Renal cortex interstitium (tissue), 11 donors: Measurements from ENCODE around the gene MRPS5. TPM values are rescaled to one million over a fixed set of nuclear protein-coding genes. Genes with fewer than 3 reads are reported as not detected.

ENCODE experiments used
- DNase-seq, 11 donors: peaks; one replicate each; pipeline ENCODE4 v3.0.0-alpha.2; 2013; ENCODE audit warnings: low read depth in 9 of 11, low spot score in 4 of 11; ENCODE audit errors: extremely low read depth in 1 of 11
- polyA plus RNA-seq, 3 donors: library from polyadenylated mRNA; unstranded; fragments of 120-200 nt; gene quantifications; one replicate each; pipeline ENCODE4 v1.2.1, GENCODE V29; 2013; ENCODE audit not compliant: insufficient read length in 3 of 3

The MRPS5 gene
- polyA plus RNA-seq, 3 donors, result 72.5 to 91.8 (median 73.3) TPM

DNA sequence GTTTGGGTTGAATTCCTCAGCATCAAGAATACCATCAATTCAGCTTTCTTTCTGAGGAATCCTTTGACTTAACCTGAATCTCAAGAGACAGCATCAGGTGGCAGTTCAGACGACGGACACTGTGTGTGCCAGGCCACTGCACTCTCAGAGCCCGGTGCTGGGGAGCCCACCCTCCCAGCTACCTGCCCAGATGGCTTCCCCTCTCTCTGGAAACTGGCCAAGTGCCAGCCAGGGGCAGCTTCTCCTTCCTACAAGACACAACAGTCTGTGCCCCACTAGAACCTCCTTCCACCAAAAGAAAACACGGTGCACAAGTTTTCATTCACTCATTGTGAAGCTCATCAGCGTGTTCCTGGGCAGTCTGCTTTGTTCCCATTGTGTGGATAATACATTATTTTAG is 67.6 kb downstream of the MRPS5 start:
- DNase-seq, result no peak

DNA sequence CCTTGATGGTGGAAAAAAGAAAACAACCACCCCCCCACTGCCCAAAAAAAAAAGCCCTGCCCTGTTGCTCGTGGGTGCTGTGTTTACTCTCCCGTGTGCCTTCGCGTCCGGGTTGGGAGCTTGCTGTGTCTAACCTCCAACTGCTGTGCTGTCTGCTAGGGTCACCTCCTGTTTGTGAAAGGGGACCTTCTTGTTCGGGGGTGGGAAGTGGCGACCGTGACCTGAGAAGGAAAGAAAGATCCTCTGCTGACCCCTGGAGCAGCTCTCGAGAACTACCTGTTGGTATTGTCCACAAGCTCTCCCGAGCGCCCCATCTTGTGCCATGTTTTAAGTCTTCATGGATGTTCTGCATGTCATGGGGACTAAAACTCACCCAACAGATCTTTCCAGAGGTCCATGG is 68.1 kb downstream of the MRPS5 start:
- DNase-seq, result no peak

- DNase-seq, result no peak
Observed at GRCh38 chr2:95052804-95053479, 68.7 kb downstream of the MRPS5 start.

DNA sequence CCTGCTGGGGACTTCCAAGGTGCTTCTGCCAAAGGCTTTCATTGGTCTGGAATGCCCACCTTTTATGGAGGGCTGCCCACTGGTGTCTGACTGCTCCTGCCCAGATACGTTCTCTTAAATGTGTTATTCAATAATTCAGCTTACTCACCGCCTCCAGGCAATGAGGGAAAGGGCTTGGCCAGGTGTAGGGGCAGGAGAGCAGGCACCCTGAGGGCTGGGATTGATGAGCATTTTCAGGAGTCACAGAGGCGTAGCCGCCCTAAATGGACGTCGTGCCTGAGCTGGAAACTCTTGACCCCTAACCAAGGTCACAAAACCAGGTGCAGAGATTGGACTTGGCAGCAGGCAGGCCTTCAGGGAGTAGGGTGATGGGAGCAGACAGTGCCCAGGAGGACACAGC is 69.3 kb downstream of the MRPS5 start:
- peak in 4 of 11 donors; percentile 29 to 59 (median 48) for DNase-seq

DNA sequence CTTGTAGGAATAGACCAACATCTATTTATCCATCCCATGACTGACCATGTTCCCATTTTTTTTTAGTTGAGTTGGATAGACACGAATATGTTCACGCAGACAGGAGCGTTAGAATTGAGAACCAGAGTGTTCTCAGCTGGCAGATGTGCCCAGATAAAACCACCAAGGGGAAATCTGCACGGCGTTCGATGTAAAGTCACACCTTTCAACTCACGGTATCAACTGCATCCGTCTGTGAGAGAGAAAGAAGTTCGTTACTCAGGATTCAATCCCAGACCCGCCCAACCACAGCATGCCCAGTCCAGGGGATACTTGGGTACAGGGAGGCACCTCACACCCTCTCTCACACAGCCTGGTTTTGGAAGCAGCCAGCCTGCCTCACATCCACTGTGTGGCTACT is 70.0 kb downstream of the MRPS5 start:
- no peak for DNase-seq

GRCh38 chr2:95050385-95051300 is 71.0 kb downstream of the MRPS5 start:
- DNase-seq, result no peak

GRCh38 chr2:95049961-95050360 is 71.6 kb downstream of the MRPS5 start:
- DNase-seq, result no peak

DNA sequence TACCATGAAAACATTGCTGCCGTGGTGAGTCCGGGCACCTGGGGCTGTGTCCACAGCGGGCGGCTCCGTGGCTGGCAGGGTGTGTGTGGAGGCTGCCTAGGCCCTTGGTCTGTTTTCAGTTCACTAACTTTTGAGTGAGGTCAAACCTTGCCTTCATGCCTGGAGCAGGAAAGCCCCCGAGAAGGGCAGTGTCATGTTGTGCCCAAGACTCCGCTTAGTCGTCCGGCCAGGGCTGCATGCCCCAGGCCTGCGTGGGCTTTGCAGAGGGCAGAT is 72.0 kb downstream of the MRPS5 start:
- DNase-seq, result no peak

DNA sequence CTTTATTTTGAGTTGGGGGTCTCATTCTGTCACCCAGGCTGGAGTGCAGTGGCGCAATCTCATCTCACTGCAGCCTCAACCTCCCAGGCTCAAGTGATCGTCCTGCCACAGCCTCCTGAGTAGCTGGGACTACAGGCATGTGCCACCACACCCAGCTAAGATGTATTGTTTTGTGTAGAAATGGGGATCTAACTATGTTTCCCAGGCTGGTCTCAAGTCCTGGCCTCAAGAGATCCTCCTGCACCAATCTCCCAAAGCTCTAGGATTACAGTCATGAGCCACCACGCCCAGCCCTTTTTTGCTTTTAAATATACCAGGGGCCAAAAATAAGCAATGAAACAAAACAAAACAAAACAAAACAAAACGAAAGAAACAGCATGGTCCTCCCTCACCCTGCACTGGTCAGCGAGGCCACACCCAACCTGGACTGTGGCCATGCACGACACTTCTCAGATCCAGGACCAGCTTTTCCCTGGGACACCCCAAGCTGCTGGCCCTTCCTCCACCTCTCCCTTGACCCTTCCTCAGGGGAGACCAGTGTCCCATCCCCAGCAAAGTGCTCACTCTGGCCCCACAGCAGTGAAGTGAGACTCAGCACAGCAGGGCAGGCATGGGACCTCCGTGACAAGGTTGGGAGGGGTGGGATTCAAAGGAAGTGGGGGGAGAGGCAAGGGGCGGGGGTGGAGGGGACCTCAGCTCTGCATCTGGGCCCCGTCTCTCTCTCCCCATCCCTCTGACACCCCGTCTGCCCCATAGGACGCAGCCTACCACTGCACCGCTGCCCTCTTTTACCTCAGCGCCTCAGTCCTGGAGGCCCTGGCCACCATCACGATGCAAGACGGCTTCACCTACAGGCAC is 72.6 kb downstream of the MRPS5 start:
- no peak for DNase-seq

DNA sequence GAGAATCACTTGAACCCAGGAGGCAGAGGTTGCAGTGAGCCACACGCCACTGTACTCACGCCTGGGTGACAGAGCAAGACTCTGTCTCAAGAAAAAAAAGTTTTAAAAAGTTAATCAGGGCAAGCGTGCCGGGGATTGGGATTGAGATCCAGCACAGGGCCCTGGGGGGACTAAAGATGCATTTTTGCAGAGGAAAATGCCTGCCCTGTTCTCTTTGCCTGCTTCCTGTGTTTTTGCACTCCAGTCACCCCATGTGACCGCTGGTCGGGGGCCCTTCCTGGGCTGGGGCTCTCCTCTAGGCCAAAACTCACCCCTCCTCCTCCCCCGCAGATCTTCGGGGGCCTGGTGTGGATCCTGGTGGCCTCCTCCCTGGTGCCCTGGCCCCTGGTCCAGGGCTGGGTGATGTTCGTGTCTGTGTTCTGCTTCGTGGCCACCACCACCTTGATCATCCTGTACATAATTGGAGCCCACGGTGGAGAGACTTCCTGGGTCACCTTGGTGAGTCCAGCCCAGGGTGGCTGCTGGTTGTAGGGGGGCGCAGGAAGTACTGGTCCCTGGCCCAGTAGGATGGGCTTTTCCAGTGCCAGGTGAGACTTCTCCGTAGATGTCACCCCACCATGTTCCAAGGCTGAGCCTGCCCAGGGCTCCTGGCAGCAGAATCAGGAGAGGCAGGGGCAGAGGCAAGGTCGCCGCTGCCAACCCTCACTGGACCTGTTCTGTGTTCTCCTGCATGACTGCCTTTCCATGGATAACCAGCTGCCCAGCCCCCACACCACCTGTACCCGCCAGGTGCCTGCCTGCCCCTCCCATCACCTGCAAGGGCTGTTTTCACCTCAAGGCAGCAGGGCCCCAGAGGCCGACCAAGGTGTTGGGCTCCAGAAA is 73.7 kb downstream of the MRPS5 start:
- DNase-seq, result no peak

DNA sequence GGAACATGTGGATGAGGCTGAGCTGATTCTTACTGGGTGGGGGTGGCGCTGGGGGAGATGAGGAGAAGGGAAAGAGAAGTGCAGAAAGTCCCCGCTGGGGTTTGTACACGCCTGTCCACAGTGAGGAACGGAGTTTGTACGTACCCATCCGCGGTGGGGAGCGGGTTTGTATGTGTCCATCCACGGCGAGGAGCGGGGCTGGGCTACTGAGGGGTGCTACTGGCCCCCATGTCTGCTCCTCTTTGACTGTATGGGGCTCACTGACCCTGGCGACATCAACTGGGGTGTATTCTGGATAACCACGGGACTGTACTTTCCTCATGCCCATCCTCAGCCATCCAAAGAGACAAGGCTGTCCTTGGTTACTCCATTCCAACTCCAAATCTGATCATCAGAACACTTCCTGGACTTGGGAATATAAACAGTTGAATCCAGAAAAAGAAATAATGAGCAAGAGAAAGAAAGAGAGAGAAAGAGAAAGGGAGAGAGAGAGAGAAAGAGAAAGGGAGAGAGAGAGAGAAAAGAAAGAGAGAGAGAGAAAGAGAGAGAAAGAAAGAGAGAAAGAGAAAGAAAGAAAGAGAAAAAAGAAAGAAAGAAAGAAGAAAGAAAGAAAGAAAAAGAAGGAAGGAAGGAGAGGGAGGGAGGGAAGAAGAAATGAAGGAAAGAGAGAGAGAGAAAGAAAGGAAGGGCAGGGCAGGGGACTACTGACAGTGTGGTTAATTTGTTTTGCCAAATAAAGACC is 75.1 kb downstream of the MRPS5 start:
- no peak for DNase-seq

DNA sequence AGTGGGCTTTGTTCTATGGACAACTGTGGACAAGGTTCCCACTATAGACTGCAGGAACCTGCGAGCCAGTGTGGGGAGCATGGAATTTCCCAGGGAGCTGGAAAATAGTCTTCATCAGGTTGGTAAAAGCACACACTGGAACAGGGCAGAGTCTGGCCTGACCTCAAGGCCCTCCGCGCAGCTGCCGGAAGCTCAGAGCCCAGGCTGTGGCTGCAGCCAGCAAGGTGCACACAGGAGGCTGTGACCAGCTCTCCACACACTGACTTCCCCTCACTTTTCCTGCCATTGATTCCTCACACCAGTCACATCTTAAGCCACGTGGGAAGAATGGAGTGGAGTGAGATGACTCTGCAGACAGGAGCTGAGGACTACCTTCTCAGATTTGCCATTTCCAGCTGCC is 77.0 kb downstream of the MRPS5 start:
- DNase-seq, result no peak

- DNase-seq, result no peak
Observed at GRCh38 chr2:95043300-95044093, 78.1 kb downstream of the MRPS5 start.

DNA sequence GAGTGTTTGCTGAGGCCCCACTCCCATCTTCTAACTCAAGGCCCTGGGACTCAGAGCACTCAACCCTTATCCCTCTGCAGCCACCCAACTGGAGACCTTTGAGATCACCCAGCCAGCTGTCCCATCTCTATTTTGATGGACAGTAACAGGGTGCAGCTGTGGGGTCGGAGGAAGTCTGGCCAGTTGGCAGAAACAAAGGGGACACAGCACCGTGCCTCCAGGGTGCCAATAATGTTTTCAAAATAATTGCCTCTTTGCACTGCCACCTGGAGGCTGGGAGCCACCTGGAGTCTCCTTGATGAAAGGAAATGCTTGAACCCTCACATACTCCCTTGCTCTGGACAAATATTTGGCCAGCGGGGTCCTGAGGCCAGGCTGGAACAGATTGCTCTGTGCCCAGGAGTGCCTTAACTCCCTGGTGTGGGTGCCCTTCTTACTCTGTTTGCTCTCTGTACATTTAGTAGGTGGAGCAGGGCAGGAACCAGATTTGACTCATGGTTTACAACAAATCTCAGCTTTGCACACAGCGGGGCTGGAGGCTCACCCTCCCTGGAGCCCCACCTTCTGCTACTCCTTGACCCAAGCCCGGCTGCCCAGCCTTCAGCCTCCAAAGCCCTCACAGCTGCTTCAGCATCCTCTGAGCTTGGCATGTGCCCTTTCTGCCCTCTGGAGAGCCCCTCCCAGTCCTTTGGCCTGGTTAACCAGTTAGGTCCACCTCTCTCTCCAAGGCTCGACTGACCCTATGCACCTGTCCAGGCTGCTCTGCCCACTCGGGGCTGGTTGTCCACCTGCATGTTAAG is 78.9 kb downstream of the MRPS5 start:
- DNase-seq, result no peak

GRCh38 chr2:95041824-95042442 is 79.7 kb downstream of the MRPS5 start:
- DNase-seq, result no peak

GRCh38 chr2:95041060-95041823 is 80.4 kb downstream of the MRPS5 start:
- DNase-seq, result no peak
